BJ (cell line): ENCODE data around the gene C6orf89. TPM values are rescaled to one million over a fixed set of nuclear protein-coding genes. Genes with fewer than 3 reads are reported as not detected.

Experiments used
- CTCF ChIA-PET: fragments of 350-600 bp; formaldehyde crosslinking; extraction: SDS; loops from one replicate; lab custom pipeline; 2021; ENCODE audit warnings: antibody characterized with exemption, inconsistent platforms; lab: Yijun Ruan, JAX
- POLR2A ChIA-PET: fragments of 300-600 bp; sonication (Branson Sonifier 250); formaldehyde crosslinking; extraction: SDS; loops from one replicate; lab custom pipeline; 2021; ENCODE audit warnings: antibody characterized with exemption; lab: Charles Lee
- DNase-seq: peaks from one replicate; pipeline ENCODE4 v3.0.0-alpha.2; 2011; ENCODE audit warnings: low read depth
- H3K27me3 ChIP-seq: 2 replicates; pipeline ENCODE4 v1.6.0; 2011; ENCODE audit warnings: low read length; ENCODE audit not compliant: control insufficient read depth, insufficient read depth
- H3K36me3 ChIP-seq: 2 replicates; pipeline ENCODE4 v1.5.1; 2011; ENCODE audit warnings: low read length; ENCODE audit not compliant: control insufficient read depth, insufficient read depth
- H3K4me3 ChIP-seq: 2 replicates; pipeline ENCODE4 v1.5.1; 2011; ENCODE audit warnings: low read depth, mild to moderate bottlenecking, control low read depth, low read length
- CTCF ChIP-seq: IDR thresholded peaks from 2 replicates; pipeline ENCODE4 v1.5.1; 2011; ENCODE audit warnings: low read depth, mild to moderate bottlenecking, control low read depth, inconsistent platforms, low read length, moderate library complexity; ENCODE audit not compliant: insufficient read depth
- polyA minus RNA-seq: library from RNA; depleted of rRNA, polyadenylated mRNA; stranded (reverse); fragments of >200 nt; gene quantifications from 2 replicates; pipeline ENCODE4 v1.2.3, GENCODE V29; 2011; rRNA and poly(A)+ RNA removed
- polyA plus RNA-seq: library from polyadenylated mRNA; depleted of rRNA; stranded (reverse); fragments of >200 nt; gene quantifications from 2 replicates; pipeline ENCODE4 v1.2.3, GENCODE V29; 2011; rRNA removed

C6orf89 gene
- 66.0 and 71.4 TPM in 2 replicates for polyA plus RNA-seq
- polyA minus RNA-seq = 22.5 and 23.2 TPM in 2 replicates

DNA sequence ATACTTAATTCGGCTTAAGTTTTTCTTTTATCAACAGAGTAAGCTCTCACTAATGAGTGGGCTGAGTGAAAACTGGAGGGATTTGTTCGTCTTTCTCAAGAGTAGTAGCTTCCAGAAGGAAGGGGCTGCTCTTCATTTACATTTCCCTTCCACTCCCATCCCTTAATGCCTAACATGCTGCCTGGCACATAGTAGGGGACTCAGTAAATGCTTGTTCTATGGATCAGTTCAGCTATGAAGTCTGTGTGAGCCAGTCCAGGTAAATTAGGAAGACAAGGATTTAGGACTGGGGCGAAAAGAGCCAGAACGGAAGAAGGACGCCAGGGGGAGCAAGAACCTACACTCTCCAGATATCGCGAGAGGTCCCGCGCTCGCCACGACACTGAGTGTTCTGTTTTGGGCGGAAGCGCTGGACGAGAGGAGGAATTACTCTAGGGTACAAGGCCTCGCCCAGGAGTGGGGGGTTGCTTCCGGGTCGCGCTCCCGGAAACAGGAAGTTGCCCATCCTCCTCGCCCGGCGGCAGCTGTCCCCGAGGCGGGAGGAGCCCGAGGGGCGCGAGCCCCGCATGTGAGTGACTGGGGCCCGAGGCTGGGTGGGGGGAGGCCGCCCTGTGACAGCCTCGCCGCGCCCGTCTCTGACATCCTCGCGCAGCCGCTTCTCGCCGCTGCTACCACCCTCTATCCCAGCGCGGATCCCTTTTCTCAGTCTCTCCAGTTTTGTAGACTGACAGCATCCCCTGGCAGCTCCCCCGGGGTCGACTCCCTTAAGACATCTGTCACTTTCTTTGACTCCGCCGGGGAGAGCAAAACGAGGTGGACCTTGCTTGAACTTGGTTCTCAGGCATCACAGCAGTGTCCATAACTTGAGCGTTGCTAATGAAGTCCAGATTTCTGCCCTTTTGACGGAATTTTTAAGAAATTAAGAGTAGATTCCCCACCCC, at the start of gene C6orf89:
C6orf89 (plus strand) TSS at position 492 of the 941 bp plus-strand sequence. CDS start 13,493 bp downstream, outside the sequence.
- ChIA-PET CTCF (interaction anchor here (0.7 to 7.4 kb wide), 23 partner anchors 9 to 329 kb away, joined by 3 to 85 read pairs (median 5); partner anchors contain the start of genes MTCH1 and PPIL1), POLR2A (interaction anchor here (0.6 kb wide), 2 partner anchors 102 to 355 kb away, joined by 3 to 4 read pairs; no protein-coding TSS in a partner anchor)
- no peaks in the 10 kb centered on the region for H3K36me3 ChIP-seq
- H3K4me3 ChIP-seq = peak within 1 kb of the TSS; percentile 68
- H3K27me3 ChIP-seq = no peaks in the 10 kb centered on the region
- peak; percentile 86 for TF ChIP-seq CTCF
- DNase-seq = peak; percentile 75

- Histone ChIP-seq H3K27me3 (peaks cover 23% of the 10 kb centered on the region), H3K36me3 (no peaks in the 10 kb centered on the region), H3K4me3 (no peak overlapping the region)
- ChIA-PET POLR2A (no interaction called here), CTCF (interaction anchor here (0.8 to 2.5 kb wide), 5 partner anchors 10 to 54 kb away, joined by 3 to 7 read pairs (median 4); no protein-coding TSS in a partner anchor)
- no peak for DNase-seq
- 0 out of 2 replicates have a peak, but pooled peaks have one; percentile 1 for TF ChIP-seq CTCF
These were observed 49.4 kb upstream of the C6orf89 start for GRCh38 chr6:36836111-36837021.

DNA sequence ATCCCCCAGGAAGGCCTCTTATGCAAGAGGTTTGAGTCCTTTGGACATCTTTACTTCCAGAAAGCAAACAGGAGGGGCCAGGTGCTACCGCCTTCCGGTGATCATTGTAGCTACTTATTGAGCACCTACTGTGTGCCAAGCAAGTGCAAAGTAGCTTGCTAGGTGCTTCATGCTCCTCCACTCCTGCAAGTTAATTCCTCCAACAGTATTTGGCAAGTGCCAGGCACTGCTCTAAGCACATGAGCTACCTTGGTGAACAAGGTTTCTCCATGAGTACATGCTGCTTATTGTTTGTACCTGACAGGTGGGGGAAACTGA, 48.8 kb upstream of the C6orf89 start:
- CTCF ChIA-PET = interaction anchor here (1.8 to 2.5 kb wide), 2 partner anchors 10 to 13 kb away, joined by 4 to 7 read pairs; no protein-coding TSS in a partner anchor
- H3K27me3 ChIP-seq = peaks cover 23% of the 10 kb centered on the region

DNA sequence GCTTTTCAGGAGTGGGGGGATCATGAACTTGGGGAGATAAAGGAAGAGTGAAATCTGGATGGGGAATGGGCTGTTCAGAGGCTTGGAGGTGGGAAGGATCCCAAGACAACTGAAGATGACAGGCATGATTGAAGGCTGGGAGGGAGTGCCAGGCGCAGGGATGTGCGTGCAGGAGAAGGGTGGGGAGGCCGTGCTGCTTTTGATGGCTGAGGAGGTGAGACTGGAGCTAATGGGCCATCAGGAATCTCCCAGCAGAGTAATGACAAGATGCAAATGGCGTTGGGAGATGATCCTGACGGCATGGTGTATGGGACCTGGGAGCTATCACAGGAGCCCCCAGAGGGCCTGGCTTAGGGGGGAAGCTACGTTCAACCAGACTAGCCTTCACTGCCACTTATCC, 48.1 kb upstream of the C6orf89 start:
- peaks cover 23% of the 10 kb centered on the region for H3K27me3 ChIP-seq
- no peak overlapping the region for H3K4me3 ChIP-seq
- no peak for DNase-seq
- CTCF ChIA-PET = interaction anchor here (1.8 kb wide), 1 partner anchor 11 kb away, joined by 4 read pairs; no protein-coding TSS in a partner anchor
- POLR2A ChIA-PET = no interaction called here
- no peak for TF ChIP-seq CTCF
- no peaks in the 10 kb centered on the region for H3K36me3 ChIP-seq

More for the DNA sequence above, 48.8 kb upstream of the C6orf89 start:
- no peaks in the 10 kb centered on the region for H3K36me3 ChIP-seq
- POLR2A ChIA-PET = no interaction called here
- DNase-seq = no peak
- no peak for TF ChIP-seq CTCF
- H3K4me3 ChIP-seq = no peak overlapping the region
